GM23338 (cell line): Measurements from ENCODE around the gene PDE4D. TPM values are rescaled to one million over a fixed set of nuclear protein-coding genes. Genes with fewer than 3 reads are reported as not detected.

Source experiments
- ATAC-seq: fragments of 200-7000 bp; cut with Tn5 transposase; 3 replicates; pipeline ENCODE4 v1.9.1; 2020
- DNase-seq: peaks from one replicate; pipeline ENCODE4 v3.0.0-alpha.2; 2015; ENCODE audit warnings: low spot score
- H2AFZ ChIP-seq: fragments of 200-600 bp; sonication (generic); 2 replicates; pipeline ENCODE4 v1.8.0; 2016; ENCODE audit warnings: antibody characterized with exemption, mild to moderate bottlenecking, moderate library complexity
- H3F3A ChIP-seq: fragments of 200-600 bp; sonication (generic); replicated peaks from 2 replicates; pipeline ENCODE4 v1.8.0; 2017; ENCODE audit warnings: antibody characterized with exemption, mixed run types, low read depth
- H3K27ac ChIP-seq: fragments of 200-600 bp; sonication (generic); 2 replicates; pipeline ENCODE4 v1.6.1; 2016; ENCODE audit warnings: low read depth
- H3K27me3 ChIP-seq: fragments of 200-600 bp; sonication (generic); 2 replicates; pipeline ENCODE4 v1.8.0; 2016; ENCODE audit warnings: mild to moderate bottlenecking, mixed run types, moderate library complexity; ENCODE audit not compliant: insufficient read depth
- H3K36me3 ChIP-seq: fragments of 200-600 bp; sonication (generic); 2 replicates; pipeline ENCODE4 v1.8.0; 2016; ENCODE audit warnings: mild to moderate bottlenecking; ENCODE audit not compliant: insufficient read depth
- H3K4me1 ChIP-seq: fragments of 200-600 bp; sonication (generic); 2 replicates; pipeline ENCODE4 v1.8.0; 2016; ENCODE audit warnings: mild to moderate bottlenecking, moderate library complexity; ENCODE audit not compliant: insufficient read depth
- H3K4me2 ChIP-seq: fragments of 200-600 bp; sonication (generic); 2 replicates; pipeline ENCODE4 v1.7.1; 2017; ENCODE audit warnings: mixed run types
- H3K4me3 ChIP-seq: fragments of 200-600 bp; sonication (generic); 2 replicates; pipeline ENCODE4 v1.6.1; 2016; ENCODE audit warnings: mixed run types
- H3K79me2 ChIP-seq: fragments of 200-600 bp; sonication (generic); replicated peaks from 2 replicates; pipeline ENCODE4 v1.8.0; 2017; ENCODE audit warnings: mild to moderate bottlenecking; ENCODE audit not compliant: insufficient read depth
- H3K9me2 ChIP-seq: fragments of 200-600 bp; sonication (generic); 2 replicates; pipeline ENCODE4 v1.8.0; 2017; ENCODE audit not compliant: insufficient read depth
- H4K20me1 ChIP-seq: fragments of 200-600 bp; sonication (generic); replicated peaks from 2 replicates; pipeline ENCODE4 v1.8.0; 2017; ENCODE audit warnings: mild to moderate bottlenecking; ENCODE audit not compliant: insufficient read depth
- H3K27ac Mint-ChIP-seq: 2 replicates; pipeline ENCODE4 v1.8.0; 2020; ENCODE audit warnings: inconsistent platforms, mild to moderate bottlenecking, moderate library complexity, mixed read lengths
- H3K27me3 Mint-ChIP-seq: 3 replicates; pipeline ENCODE4 v1.8.0; 2022; ENCODE audit warnings: low read depth, mild to moderate bottlenecking, moderate library complexity, mixed read lengths, inconsistent platforms; ENCODE audit not compliant: insufficient read depth, poor library complexity
- H3K36me3 Mint-ChIP-seq: 3 replicates; pipeline ENCODE4 v1.8.0; 2021; ENCODE audit warnings: low read depth, mild to moderate bottlenecking, inconsistent platforms, moderate library complexity, mixed read lengths
- H3K4me1 Mint-ChIP-seq: 3 replicates; pipeline ENCODE4 v1.8.0; 2020; ENCODE audit warnings: mild to moderate bottlenecking, inconsistent platforms, mixed read lengths
- H3K4me3 Mint-ChIP-seq: 3 replicates; pipeline ENCODE4 v1.8.0; 2021; ENCODE audit warnings: moderate library complexity, mild to moderate bottlenecking, inconsistent platforms, mixed read lengths
- H3K9me3 Mint-ChIP-seq: 3 replicates; pipeline ENCODE4 v1.8.0; 2020; ENCODE audit warnings: moderate library complexity, mild to moderate bottlenecking, inconsistent platforms, mixed read lengths
- CREB1 ChIP-seq: fragments of 250-450 bp; sonication (Bioruptor Pico); IDR thresholded peaks from 2 replicates; pipeline ENCODE4 v1.5.0; 2020; ENCODE audit warnings: low read depth, mild to moderate bottlenecking, moderate library complexity
- CTCF ChIP-seq, 2 experiments: fragments of 200-600 bp in 1 of 2; sonication (generic) in 1 of 2; conservative IDR thresholded peaks; 2 replicates each; pipeline versions ENCODE4 v1.5.1 to v1.6.1; 2016 to 2017; ENCODE audit warnings: antibody characterized with exemption in 2 of 2, low read depth in 2 of 2, mild to moderate bottlenecking in 2 of 2, moderate library complexity in 1 of 2
- ETS1 ChIP-seq: IDR thresholded peaks from 2 replicates; pipeline ENCODE4 v1.6.1; 2016; ENCODE audit warnings: antibody characterized with exemption
- EZH2phosphoT487 ChIP-seq: fragments of 200-600 bp; sonication (generic); IDR thresholded peaks from one replicate; pipeline ENCODE4 v1.8.1; 2018; ENCODE audit warnings: antibody characterized with exemption; ENCODE audit not compliant: unreplicated experiment
- JUNB ChIP-seq: IDR thresholded peaks from one replicate; pipeline ENCODE4 v1.6.1; 2016; ENCODE audit warnings: antibody characterized with exemption; ENCODE audit not compliant: unreplicated experiment
- REST ChIP-seq: IDR thresholded peaks from one replicate; pipeline ENCODE4 v1.6.1; 2018; ENCODE audit warnings: antibody characterized with exemption; ENCODE audit not compliant: unreplicated experiment
- ZNF331 ChIP-seq: fragments of 250-450 bp; sonication (Bioruptor Pico); IDR thresholded peaks from 2 replicates; pipeline ENCODE4 v1.5.0; 2020; ENCODE audit warnings: low read depth, mild to moderate bottlenecking, moderate library complexity
- ZNF462 ChIP-seq: fragments of 250-450 bp; sonication (Bioruptor Pico); IDR thresholded peaks from 2 replicates; pipeline ENCODE4 v1.5.0; 2020; ENCODE audit warnings: mild to moderate bottlenecking, moderate library complexity
- polyA plus RNA-seq: library from polyadenylated mRNA; unstranded; fragments of >200 nt; fragmentation: Nextera tagmentation; extraction: Ambion mirVana; gene quantifications from 2 replicates; pipeline ENCODE4 v1.2.1, GENCODE V29; 2016
- total RNA-seq: library from RNA; depleted of rRNA; stranded (reverse); fragments of >200 nt; shearing (Covaris generic); gene quantifications from 2 replicates; pipeline ENCODE4 v1.2.3, GENCODE V29; 2014

The PDE4D gene
- total and polyA plus RNA-seq, 2 experiments from 2014 or later: 2.1 to 4.7 TPM

GRCh38 chr5:59341760-59342159, 551.8 kb downstream of the PDE4D start (continued):
- TF ChIP-seq ZNF462 (CRISPR knock-in tag) (no peak), ZNF331 (CRISPR knock-in tag) (no peak), JUNB (no peak), EZH2phosphoT487 (no peak)

- Mint-ChIP-seq H3K9me3 (no peaks in the 10 kb centered on the region), H3K27me3 (no peaks in the 10 kb centered on the region), H3K4me3 (no peak overlapping the region), H3K36me3 (no peaks in the 10 kb centered on the region), H3K4me1 (no peaks in the 10 kb centered on the region), H3K27ac (no peak overlapping the region)
- no peak overlapping the region for H3K4me2 ChIP-seq
- ATAC-seq (no peak), DNase-seq (no peak)
- H3K4me3 ChIP-seq: no peak overlapping the region
- H3K36me3 ChIP-seq: no peaks in the 10 kb centered on the region
- H3K79me2 ChIP-seq: no peaks in the 10 kb centered on the region
- H3K27ac ChIP-seq: no peak overlapping the region
- no peaks in the 10 kb centered on the region for H3K27me3 ChIP-seq
- H3K9me2 ChIP-seq: no peaks in the 10 kb centered on the region
- no peak overlapping the region for H2AFZ ChIP-seq
- no peaks in the 10 kb centered on the region for H4K20me1 ChIP-seq
- H3K4me1 ChIP-seq: no peaks in the 10 kb centered on the region
- H3F3A ChIP-seq: no peaks in the 10 kb centered on the region
- TF ChIP-seq ETS1 (no peak), CTCF (conservative IDR thresholded peaks at IDR 0.05; ENCODE audit: low read depth in 2 of 2) (no peak), EZH2phosphoT487 (no peak), CREB1 (CRISPR knock-in tag) (no peak), REST (no peak)
Measured at GRCh38 chr5:59341155-59341554, 552.4 kb downstream of the PDE4D start.
